ENCODE data around the gene CUEDC1. TPM values are rescaled to one million over a fixed set of nuclear protein-coding genes. Genes with fewer than 3 reads are reported as not detected.
A peak's percentile ranks its signal among the peaks of the same experiment; 100 is the strongest.

The CUEDC1 gene
- total RNA-seq, 1 donor from 2014 or later = 10.9 TPM

DNA sequence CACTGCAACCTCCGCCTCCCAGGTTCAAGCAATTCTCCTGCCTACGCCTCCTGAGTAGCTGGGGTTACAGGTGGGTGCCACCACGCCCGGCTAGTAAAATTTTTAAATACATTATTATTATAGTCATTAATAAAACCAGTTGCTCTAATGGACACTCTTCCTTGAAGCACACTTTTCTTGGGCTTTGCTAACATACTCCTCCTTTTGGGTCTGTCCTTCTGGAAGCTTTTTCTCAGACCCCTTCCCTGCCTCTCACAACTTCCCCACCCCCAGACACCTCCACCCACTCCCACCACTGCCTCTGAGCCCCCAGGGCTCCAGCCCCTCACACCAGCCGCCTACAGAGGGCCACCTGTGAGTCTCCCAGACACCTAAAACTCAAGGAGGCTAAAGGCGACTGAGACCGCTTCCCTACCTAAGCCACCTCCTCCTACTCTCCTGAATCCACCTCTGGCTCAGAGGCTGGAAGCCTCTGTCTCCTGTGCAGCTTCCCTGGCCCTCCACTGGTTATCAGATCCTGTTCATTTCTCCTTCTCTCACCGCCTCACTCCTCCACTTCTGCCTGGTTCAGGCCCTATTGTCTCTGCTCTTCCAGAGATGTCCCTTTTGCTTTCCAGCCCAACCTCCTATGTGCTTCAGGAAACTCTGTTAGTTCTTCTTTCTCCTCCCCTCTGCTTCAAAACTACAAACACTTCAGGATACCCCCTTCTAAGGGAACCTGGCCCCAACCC, 2.1 kb upstream of the CUEDC1 start:
- DNase-seq = no peak

DNA sequence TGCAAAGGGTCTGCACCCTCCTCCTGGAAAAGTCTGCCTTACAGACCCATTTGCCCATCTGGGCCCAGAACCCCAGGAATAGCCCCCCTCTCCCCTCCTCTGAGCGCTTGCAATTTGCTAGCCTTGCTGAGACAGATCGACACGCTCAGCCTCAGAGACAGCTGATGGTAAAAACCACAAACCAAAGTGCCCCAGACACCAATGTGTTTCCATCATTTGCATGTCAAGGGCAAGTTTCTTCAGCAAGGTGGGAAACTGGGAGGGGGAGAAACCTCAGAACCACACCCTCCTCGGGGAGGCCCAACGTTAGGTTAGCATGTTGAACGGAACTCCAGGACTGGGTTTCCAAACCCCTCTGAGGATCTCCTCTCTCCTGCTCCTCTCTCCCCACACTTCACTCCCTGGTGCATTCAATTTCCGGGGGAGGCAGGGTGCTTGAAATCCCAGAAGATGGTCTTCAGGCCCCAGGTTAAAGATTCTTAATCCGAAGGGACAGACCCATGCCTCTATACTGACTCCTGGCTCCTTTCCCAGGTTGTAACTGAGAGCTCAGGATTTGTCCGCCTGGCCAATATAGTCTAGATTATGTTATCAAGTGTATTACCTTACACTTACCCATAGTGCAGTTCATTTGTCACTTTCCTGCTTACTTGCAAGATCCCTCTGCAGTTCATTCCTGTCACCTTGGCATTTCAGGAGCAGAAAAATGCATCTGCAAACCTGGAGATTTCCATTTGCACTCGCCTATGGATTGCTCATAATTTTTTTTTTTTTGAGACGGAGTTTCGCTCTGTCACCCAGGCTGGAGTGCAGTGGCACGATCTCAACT, 1.3 kb upstream of the CUEDC1 start:
- DNase-seq = no peak

DNA sequence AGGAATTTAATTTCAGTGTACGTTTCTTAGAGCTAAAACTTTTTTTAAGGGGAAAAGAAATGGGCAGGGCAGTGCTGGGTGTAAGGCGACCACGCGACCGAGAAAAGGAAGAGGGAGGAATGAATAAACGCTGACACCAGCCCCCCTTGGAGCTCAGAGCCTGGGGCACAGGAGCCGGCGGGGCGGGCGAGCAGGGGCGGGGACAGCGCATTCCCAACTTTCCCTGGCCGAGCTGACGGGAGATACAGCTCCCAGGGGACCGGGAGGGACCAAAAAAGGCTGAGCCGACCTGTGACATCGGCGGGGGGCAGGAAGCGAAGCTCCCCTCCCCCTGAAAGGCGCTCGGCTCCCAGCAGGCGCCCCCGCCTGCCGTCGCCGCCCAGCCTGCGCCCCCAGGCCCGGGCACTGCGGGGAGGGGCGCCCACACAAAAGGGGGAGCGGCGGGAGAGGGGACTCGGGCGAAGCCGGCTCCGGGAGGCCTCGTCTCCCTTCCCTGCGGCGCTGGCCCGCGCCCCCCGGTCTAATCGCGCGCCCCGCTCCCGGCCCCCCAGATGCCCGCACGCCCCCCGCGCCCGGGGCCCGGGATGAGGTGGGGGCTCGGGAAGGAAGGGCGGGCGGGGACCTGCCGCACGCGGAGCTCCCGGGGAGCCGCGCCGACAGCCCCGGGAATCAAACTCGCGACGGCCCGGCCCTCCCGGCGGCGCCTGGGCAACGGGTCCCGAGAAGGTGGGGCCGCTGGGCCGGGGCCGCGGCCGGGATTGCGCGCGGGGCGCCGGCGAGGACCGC, 622 bp downstream of the CUEDC1 start:
- no peak for DNase-seq

DNA sequence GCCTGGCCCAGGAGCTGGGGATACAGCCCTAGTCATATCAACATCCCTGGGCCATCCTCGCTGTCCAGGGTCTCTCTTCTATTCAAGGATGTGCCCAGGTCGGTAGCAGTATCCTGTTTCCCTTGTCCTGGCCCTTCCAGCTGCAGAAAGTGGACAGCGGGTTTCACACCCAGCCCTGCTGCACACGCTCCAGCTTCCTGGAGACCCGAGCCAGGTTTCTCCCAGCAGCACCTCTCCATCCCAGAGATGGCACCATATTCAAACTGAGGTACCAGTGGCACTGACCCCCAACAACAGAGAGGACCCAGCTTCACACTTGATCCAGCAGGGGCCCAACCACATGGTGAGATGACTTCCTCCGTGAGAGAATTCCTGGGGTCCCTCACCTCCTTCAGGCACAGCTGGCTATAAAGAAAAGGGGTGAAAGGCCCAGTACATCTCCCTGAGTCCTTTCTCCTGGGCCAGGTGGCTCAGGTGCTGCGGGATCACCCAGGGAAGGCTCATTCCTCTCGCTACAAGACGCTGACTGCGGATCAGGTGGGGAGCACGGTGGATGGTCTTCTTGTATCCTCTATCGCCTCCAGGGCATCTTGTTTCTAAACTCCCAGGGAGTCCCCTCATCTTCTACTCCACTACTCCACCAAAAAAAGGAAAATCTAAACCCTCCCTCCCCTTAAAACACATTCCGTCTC, 1.4 kb downstream of the CUEDC1 start:
- DNase-seq = no peak

DNA sequence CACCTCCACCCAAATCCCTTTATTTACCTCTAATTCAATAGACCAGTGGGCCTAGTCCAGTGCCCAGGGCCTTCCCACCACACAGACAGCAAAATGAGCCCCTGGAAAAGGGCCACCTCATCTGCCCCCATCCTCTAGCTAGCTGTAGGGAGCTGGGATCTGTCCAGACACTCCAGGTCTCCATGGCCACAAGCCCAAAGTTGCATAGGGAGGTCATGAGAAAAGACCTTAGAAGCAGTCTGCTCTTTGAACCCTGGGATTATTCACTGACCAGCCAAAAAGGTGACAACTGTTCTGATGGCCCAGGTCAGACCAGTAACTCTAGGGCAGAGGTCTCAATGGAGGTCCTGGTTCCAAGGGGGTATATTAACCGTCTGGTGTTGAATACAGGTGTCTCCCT, 2.0 kb downstream of the CUEDC1 start:
- no peak for DNase-seq

DNA sequence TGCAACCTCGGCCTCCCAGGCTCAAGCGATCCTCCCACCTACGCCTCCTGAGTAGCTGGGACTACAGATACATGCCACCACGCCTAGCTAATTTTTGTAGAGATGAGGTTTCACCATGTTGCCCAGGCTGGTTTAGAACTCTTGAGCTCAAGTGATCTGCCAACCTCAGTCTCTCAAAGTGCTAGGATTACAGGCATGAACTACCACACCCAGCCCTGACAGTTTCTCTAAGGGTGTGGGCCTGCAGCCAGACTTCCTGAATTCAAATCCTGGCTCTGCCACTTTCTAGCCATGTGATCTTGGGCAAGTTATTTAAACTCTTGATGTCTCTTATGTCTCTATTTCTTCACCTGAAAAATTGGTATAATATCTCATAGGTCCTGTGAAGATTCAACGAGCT, 5.6 kb downstream of the CUEDC1 start:
- no peak for DNase-seq

DNA sequence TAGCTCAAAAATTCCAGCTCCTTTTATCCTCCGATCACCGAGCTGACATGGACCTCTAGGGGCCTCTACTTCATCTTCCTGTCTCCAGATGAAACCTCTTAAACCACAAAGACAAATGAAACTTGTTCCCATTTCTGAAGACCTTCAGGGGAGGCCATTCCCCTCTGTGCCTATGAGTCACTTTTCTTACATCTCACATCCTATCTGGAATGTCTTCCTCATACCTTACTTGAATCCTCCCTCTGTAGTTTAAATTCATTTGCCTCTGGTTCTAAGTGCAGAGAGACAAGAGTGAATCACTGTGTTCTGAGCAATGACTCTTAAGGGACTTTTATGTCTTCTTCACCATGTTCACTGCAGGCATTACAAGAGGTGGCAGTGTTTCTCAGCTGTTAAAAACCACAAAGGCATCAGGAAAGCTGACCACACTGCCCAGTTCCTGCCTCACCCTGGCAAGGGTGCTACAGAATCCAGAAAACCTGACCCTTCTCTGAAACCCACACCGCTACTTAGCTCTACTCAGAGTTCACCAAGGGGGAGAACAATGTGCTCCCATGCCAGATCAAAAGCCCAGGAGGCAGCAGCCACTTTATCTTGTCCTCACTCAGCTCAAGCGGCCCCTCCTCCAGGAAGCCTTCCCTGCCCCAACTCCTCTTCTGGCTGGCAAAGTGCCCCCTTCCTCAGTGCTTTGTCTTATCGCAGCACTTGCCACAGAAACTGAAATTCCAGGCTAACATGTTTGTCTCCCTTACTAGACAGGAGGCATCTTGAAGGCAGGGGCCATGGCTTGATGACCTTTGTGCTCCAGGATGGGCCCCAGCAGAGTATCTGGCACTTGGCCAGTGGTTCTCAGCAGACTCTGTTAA, 6.4 kb downstream of the CUEDC1 start:
- no peak for DNase-seq

DNA sequence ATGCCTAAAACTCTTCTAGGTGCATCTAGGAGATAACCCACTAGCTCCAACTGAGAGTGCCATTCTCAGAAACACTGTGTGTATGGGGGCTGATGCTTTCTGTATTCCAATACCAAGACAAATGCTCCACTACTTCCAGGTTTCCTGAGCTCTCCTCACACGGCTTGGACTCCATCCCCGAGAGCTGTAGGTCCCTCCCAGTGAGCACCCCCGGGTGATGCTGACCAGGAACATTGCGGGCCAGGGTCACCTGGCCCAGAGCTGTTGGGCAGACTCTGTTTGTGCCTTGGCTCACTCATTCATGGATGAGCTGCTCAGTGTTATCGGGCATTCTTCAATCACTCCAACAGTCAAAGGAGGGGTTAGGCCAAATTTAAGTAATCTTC, 7.0 kb downstream of the CUEDC1 start:
- DNase-seq = no peak

DNA sequence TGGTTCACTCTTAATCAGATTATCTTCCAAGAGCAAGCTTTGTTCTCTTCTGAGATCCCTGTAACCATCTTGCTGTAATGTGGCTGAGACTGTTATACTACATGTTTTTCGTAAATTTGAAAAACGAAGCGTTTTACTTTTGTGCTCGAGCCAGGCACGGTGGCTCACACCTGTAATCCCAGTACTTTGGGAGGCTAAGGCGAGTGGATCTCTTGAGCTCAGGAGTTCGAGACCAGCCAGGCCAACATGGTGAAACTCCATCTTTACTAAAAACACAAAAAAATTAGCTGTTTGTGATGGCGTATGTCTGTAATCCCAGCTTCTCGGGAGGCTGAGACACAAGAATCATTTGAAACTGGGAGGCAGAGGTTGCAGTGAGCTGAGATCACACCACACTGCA, 7.8 kb downstream of the CUEDC1 start:
- DNase-seq = no peak

DNA sequence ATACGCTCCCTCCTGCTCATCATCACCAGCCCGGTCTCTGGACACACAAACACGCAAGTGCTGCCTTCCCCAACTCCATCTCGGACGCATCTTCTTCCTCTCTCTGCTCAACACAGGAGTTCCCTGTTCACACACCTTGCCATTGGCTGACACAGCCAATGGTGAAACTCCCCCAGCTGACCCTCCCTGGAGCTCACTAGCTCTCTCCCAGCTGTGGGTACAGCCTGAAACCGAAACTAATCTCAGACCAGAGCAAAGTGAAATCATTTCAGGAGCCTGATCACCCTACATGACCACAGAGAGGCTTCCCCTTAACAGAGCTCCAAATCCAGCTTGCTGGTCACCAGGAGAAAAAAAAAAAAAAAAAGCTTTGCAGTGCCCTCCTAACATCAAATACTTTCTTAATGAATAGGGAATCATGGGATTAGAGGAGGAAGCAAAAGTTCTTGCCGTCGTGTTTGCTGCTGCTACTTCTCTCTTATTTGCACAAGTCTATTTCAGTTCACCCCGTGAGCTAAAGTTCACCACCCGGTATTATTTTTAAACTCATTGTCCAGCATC, 8.3 kb downstream of the CUEDC1 start:
- peak; percentile 37 for DNase-seq

DNA sequence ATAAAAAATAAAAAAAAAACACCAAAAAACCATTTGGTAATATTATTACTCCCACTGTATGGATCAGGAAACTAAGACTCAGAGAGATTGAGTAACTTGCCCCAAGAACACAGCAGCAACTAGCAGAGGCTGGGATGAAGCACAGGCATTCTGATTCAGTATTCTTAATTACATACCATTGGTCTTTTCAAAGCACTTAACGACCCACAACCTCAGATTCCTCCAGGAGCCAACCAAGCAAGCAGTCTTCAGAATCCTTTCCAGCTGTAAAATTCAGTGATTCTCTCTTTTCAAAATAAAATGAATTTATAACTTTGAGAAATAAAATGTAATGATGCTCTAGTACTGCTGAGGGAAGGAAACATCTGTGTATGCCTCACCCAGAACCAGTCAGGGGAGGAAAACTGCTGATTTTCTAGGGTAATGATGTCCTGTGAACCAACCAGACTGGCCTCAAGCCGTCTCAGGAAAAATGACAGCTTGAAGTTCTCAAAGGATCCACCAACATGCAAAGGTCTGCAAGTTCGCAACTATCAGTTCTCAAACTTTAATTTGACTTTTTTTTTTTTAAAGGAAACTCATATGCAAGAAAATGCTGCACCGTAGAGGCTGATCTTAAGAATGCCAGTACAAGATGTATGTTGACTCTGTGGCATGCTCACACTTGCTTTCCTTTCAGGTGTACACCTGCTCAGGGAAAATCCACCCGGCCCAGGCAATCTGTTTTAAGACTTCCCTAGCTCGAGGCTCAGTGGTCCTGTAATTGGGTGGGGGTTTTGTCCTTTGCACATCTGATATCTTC, 9.0 kb downstream of the CUEDC1 start:
- no peak for DNase-seq

DNA sequence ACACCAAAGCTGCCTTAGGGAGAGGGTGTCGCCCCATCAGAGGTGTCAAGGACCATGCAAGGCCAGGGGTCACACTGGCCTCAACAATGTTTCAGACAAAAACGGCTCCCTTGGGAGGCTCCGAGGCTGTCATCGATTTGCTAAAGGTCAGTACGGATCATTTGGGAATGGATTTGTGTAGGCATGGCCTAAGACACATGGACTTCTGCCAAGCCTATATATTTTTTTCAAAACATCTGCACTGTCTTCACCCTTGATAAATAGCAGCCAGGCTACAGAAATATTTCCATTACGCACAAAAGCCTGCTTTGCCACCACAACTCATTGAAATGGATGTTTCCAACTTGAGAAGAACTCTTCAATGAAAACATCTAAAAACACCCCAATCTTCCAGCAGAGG, 10.3 kb downstream of the CUEDC1 start:
- no peak for DNase-seq

DNA sequence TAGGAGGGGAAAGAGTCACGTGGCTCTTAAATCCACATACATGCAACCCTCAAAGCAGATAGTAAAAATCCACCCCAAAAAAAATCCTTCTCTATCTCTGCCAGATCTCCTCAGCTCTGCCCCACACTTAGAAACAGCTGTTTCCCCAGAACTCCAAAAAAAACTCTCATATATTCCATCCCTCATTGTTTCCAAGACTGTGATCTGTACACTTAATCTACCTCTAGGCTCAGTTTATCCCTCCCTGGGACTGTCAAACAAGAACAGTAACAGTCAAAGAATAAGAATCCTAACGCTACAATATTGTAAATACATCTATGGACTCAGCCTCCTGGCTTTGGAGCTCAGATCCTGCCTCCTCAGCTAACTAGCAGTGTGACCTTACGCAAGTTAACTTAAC, 11.6 kb downstream of the CUEDC1 start:
- DNase-seq = no peak

DNA sequence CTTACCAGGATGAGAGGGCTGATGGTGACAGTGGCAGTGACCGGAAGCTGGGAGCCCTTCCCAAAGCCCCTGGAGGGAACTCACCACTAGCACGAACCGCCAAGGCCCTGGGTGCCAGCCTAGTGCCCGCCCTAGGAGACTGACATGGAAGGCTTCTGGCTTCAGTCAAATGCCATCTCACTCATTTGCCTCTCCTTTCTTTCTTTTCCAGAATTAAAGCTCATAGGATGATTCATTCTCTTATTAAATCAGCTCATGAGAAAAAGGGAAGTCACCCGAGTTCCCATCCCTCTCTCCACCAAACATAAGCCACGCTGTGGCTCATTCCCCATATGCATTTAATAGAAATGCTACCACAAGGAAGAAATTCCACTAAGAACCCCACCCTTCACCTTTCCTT, 12.1 kb downstream of the CUEDC1 start:
- no peak for DNase-seq

DNA sequence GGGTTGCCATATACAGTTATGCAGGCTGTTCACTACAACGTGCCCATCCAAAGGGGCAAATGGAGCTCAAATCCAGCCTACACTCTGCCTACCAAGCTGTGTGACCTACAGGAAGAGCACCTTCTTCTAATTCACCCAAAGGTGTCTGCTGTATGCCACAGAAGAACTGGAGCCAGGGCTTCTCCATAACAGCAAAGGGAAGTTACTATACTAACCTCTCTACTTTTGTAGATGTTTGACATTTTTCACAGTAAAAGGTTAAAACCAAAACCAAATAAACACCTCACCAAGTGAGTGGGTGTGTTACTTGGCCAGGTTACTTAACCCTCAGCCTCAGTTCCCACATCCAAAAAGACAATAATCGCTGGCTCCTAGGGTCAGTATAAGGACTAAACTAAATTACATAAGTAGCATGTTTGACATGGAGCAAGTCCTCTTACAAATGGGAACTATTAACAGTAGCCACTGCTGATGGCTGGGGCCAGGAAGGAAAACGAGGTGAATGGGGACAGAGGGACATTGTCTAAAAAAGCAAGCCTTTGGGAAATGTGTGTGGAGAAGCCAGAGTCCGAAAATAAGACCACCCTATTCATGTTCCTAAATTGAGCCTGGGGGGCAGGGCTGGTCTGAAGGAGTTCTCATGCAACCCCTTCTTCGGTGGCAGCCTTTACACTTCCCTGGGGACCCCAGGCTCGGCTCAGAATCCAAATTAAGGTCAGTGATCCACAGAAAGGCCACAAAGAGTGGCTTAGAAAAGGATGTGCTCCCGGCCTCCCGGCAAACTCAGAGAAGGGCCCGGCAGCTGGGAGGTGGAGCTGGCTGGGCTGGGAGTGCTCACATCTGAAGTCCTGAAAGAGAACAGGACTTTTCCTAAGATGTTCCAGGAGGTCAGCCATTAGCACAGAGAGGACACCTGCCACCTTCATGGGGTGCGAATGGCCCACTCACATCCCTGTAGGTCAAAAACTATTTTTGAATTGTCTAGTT, 13.5 kb downstream of the CUEDC1 start:
- no peak for DNase-seq

DNA sequence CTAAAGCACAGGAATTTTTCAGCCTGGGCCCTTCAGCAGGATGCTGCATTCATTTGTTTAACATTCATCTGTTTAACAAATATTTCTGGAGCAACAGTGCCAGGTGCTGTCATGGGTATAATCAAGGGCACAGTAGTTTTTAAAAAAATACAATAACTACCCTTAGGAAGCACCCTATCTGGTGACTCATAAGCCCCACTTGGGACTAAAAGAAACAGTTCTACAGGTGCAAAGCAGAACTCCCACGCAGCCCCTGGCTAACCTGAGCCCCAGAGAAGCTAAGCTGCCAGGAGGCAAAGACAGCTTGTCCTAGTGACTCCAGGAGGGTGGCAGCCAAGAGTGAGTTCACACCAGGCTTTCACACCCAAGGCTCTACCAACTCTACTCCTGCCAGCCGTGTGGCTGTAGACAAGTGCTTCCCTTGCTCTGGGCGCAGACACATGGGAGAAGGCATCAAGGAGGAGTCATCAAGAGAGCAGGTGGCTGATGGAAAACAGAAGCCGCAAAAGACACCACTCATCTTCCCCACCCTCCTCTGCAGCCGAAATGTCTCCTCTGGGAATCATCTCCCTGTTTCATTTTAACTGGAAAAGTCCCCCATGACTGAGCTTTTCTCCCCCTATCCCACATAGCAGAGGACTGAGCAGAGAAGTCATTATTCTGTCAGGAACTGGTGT, 14.4 kb downstream of the CUEDC1 start:
- DNase-seq = no peak

DNA sequence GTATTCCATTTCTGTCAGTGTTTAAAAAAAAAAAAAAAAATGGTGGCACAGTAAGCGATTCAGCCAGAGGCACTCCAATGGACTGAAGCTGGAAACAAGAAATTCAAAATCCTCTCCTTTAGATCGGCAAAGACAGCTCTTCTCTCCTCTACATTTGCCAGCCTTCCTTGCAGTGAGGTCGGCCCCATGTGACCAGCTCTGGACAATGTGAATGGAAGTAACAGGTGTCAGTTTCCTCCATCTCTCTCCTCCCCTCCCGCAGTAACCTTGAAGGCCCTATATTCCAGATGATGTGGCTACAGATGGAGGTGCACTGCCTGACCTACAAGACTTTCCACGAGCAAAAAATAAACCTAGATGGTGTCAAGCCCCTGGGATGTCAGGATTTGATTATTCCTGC, 15.0 kb downstream of the CUEDC1 start:
- DNase-seq = no peak

DNA sequence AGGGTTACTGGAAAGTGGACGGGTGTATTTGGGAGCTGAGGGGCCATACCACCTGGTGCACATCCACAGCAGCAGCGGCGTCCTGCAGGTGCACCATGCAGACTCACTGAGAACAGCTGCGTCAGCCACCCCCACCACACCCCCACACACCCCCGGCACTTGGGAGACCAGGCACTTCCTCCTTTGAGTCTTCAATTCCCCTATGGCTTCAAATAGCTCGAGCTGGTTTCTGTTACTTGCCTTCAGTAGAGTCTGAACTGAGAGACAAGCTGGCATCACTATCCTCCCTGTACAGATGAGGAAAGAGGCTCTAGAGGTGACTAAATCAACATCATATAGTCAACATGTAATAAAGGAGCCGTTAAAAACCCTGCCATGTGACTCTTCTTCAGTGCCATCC, 15.4 kb downstream of the CUEDC1 start:
- DNase-seq = no peak

All from occipital lobe (tissue), 2 donors.